GM18507 (cell line): Measurements from ENCODE around the gene SLFN12L.
"Not testable (repeated sequence)": the region's sequence is repeated elsewhere in the genome, so short reads cannot be mapped to it uniquely, and the experiment has no call there.

Experiments used
- DNase-seq: peaks from one replicate; pipeline ENCODE4 v3.0.0; 2011; ENCODE audit warnings: low read depth; ENCODE audit not compliant: insufficient read length; ENCODE audit errors: extremely low spot score
- FAIRE-seq: peaks from 2 replicates; lab custom pipeline; 2011; peaks lifted over from hg19 to GRCh38; lab: Jason Lieb, UNC

Gene SLFN12L

DNA sequence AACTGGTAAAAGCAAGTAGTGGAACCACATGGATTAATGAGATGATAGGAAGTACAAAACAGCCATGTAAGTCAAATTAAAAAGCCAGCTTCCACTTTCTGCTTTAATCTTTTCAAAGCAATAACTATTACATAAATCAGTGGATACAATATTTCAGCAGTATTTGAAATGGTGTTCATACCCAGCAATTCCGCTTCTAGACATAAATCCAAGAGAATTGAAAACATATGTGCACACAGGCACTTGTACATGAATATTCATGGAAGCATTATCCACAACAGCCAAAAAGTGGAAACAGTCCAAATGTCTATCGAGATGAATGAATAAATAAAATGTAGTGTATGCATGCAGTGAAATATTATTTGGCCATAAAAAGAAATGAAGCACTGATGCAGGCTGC is 27.4 kb downstream of the SLFN12L start:
- no peak for FAIRE-seq
- no peak for DNase-seq

- not testable (repeated sequence) for DNase-seq, FAIRE-seq
These were observed 29.8 kb downstream of the SLFN12L start for GRCh38 chr17:35507714-35508113.

- DNase-seq (no peak), FAIRE-seq (no peak)
These were observed 37.9 kb downstream of the SLFN12L start for GRCh38 chr17:35499548-35499947.

- no peak for FAIRE-seq
- DNase-seq = no peak
These were observed 38.9 kb downstream of the SLFN12L start for GRCh38 chr17:35498448-35499178.

- no peak for FAIRE-seq
These were observed 40.8 kb downstream of the SLFN12L start for GRCh38 chr17:35496451-35497290.

DNA sequence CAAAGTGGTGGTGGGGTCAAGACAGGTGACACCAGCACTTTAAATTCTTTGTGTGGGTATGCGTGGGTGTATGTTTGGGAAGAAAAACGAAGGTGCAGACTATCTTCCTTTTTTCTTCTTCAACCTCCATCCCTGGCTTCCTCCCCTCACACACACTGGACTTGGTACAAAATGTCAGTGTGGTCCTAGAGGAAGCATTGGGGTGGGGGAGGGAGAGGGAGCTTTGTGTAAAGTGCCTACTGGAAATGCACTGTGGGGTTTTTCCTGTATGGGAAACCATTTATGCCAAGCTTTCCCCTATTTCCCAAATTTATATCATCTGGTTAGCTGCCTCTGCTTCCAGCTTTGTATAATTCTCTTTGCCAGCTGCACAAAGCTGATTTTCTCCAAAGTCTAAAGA is 44.4 kb downstream of the SLFN12L start:
- FAIRE-seq (no peak), DNase-seq (no peak)

More at GRCh38 chr17:35496451-35497290, 40.8 kb downstream of the SLFN12L start:
- DNase-seq = no peak

- no peak for DNase-seq
- no peak for FAIRE-seq
These were observed 46.1 kb downstream of the SLFN12L start for GRCh38 chr17:35491417-35491816.

DNA sequence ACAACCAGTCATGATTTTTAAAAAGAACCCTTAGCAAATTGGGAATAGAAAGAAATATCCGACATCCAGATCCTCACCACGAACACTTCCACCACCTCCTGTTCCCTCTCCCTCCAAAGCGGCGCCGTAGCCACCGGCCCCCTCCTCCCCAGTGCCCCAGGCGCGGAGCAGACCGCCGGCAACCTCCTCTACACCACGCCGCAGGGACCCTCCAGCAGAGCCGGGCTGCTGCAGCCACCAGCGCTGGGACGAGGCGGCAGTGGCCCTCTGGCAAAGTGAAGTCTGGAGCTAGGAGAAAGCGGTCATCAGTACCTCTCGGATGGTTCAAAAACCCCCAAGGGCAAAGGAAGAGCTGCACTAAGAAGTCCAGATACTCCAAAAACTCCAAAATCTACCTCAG is 47.5 kb downstream of the SLFN12L start:
- FAIRE-seq = no peak
- no peak for DNase-seq

DNA sequence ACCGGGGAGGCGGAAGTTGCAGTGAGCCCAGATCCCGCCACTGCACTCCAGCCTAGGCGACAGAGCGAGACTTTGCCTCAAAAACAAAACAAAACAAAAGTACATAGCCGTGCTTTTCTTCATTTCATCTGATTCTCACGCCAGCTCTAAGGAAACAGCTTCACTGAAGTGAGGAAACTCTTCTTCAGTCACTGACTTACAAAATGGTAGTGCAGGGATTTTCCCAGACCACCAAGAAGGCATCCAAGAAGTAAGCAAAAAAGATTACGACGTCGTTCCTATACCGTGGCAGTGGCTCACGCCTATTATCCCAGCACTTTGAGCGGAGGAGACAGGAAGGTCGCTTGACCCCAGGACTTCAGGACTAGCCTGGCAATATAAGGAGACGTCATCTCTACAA is 48.5 kb downstream of the SLFN12L start:
- FAIRE-seq (no peak), DNase-seq (no peak)

DNA sequence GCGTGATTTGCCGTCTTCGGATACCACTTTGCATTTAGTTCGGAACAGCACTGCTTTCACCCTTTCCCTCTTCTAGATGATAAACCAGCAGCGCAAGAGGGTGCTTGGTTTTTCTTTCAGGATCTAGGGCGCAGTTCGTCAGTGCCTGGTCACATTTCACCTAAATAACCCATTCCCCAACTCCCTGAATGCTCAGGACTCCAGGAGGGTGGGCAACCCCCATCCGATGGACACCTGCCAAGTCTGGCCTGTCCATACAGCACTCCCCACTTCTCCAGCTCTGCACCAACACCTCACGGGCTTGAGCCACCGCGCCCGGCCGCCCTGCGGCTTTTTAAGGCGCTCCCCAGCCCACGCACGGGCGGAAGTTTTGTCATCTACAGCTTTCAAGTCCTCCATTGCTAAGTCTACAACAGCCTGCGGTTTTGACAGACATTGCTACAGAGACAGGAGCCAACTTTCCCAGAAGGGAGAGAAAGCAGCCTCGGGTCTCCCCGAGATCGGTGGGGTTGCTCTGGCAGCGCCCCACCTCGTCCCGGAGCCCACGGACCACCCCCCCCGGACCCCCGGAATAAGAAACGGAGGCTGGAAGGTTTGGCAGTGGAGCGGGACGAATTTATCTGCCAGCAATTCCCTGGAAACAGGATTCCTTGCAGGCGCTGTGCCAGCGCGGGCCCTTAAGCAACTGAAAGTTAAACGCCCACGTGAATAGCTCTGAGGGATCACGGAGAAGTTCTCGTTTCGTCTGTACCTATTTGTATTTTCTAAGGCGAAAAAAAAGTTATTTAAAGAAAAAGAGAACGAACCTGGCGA is 50.4 kb downstream of the SLFN12L start:
- DNase-seq = peak; percentile 68
- FAIRE-seq = peak; percentile 92

DNA sequence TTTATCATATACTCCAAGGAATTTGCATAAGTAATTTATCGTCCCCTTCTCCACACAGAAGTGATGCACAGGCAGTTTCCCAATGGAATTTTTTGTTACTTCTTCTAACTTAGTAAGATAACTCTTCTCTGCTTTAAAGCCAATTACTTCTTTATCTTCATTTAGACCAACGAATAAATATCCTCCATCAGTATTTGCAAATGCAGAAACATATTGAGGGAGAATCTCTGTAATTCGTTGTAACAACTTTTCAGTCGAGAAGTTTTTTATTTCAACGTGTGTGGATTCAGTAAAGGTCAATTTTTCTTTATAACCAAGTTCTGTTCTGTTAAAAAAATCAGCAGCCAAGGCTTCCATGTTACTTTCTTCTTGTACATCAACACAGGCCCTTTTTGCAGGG is 58.2 kb downstream of the SLFN12L start:
- FAIRE-seq = no peak
- no peak for DNase-seq

GRCh38 chr17:35477248-35477647 is 60.2 kb downstream of the SLFN12L start:
- FAIRE-seq = no peak
- DNase-seq = no peak

- no peak for FAIRE-seq
- no peak for DNase-seq
These were observed 61.1 kb downstream of the SLFN12L start for GRCh38 chr17:35476283-35476820.

- FAIRE-seq (no peak), DNase-seq (no peak)
These were observed 69.0 kb downstream of the SLFN12L start for GRCh38 chr17:35468475-35468874.

DNA sequence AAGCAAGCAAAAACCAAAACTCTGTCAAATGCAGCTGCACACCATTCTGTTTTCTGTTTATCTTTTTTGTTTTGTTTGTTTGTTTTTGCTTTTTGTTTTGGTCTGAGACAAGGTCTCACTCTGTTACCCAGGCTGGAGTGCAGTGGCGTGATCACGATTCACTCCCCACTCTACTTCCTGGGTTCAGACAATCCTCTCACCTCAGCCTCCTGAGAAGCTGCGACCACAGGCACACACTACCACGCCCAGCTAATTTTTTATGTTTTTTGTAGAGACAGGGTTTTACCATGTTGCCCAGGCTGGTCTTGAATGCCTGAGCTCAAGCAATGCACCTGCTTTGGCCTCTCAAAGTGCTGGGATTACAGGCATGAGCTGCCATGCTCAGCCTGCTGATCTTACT is 69.7 kb downstream of the SLFN12L start:
- FAIRE-seq (peak; percentile 24), DNase-seq (no peak)

GRCh38 chr17:35460354-35460851 is 77.1 kb downstream of the SLFN12L start:
- DNase-seq (peak; percentile 71), FAIRE-seq (peak; percentile 67)

DNA sequence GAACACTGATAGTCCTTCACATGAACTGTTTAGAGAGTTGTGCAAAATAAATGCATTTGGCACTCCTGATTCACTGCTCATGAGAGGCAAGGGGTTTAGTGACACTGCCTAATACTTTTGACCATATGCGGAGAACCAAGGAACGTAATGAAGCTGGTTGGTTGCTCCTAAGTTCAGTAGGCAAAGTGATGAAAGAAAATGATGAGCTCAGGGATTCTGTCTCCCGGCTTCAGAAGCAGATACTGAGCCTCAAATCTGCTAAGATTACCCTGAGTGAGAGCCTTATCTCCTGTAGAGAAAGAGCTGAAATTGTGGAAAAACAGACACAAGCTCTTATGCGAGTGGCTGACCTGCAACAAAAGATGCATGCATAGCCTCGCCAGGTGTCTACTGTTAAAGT is 83.4 kb downstream of the SLFN12L start:
- not testable (repeated sequence) for FAIRE-seq

DNA sequence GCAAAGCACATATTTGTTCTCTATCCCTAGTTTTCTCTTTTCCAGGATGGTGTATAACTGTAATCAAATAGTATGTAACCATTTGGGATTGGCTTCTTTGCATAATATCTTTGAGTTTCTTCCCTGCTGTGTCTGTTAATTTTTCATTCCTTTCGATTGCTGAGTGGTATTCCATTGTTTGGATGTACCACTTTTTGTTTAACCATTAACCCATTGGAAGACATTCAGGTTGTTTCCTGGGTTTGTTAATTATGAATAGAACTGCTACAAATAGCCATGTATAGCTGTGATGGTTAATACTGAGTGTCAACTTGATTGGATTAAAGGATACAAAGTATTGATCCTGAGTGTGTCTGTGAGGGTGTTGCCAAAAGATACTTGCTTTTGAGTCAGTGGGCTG is 84.3 kb downstream of the SLFN12L start:
- no peak for DNase-seq
- FAIRE-seq = no peak

More for the DNA sequence above, 83.4 kb downstream of the SLFN12L start:
- DNase-seq = not testable (repeated sequence)

DNA sequence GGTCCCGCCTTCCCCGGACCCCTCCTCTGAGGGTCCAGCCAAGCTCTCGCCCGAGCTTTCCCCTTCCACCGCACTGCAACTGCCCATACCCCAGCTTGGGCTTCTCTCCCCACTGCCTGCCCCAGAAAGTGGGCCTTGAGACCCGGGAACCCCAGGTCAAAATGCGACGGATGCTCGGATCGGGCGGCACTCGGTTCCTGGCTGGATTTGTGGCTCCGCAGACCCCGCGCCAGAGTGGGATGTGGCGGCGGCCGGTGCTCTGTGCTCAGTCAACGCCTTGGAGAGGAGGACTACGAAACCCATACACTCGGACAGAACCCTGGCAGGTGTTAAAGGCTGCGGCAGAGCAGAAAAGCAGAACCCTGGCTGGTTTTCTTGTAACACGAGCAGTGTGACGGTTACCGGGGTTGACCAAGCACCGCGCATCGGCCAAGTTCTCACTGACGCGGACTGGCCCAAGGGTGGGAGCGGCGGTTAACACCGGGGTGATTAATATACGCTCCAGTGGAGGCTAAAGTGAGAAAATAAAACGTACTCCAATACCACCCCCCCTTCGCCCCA is 88.0 kb downstream of the SLFN12L start:
- peak; percentile 84 for FAIRE-seq

More for the DNA sequence above, 88.0 kb downstream of the SLFN12L start:
- peak; percentile 28 for DNase-seq
